ENCODE measurements around the gene RTF2. TPM values are rescaled to one million over a fixed set of nuclear protein-coding genes. Genes with fewer than 3 reads are reported as not detected.
"Not testable (repeated sequence)": the region's sequence is repeated elsewhere in the genome, so short reads cannot be mapped to it uniquely, and the experiment has no call there.

The RTF2 gene
- total RNA-seq, 1 donor from 2014 or later = 79.9 TPM

- DNase-seq (ENCODE audit: low spot score) = no peak
- no peaks in the 10 kb centered on the region for H3K4me1 Mint-ChIP-seq (ENCODE audit: unreplicated experiment)
- H3K36me3 Mint-ChIP-seq (ENCODE audit: low read depth, unreplicated experiment) = peaks cover 43% of the 10 kb centered on the region
- H3K27ac Mint-ChIP-seq (ENCODE audit: unreplicated experiment) = no peak overlapping the region
- no peaks in the 10 kb centered on the region for H3K27me3 Mint-ChIP-seq (ENCODE audit: unreplicated experiment)
- peaks cover 12% of the 10 kb centered on the region for H3K9me3 Mint-ChIP-seq (ENCODE audit: unreplicated experiment)
- no peak overlapping the region for H3K4me3 Mint-ChIP-seq (ENCODE audit: unreplicated experiment)
- TF ChIP-seq CTCF (IDR thresholded peaks at IDR 0.05; ENCODE audit: unreplicated experiment) = no peak
Observed at GRCh38 chr20:56522311-56522710, 53.9 kb downstream of the RTF2 start.

GRCh38 chr20:56524444-56524843 is 56.0 kb downstream of the RTF2 start, which contains the start of gene FAM209A:
Gene FAM209A, plus strand, starts transcription at chr20:56524744. Its CDS starts 65 bp downstream, at chr20:56524809.
- not testable (repeated sequence) for H3K27me3 Mint-ChIP-seq (ENCODE audit: unreplicated experiment); H3K4me1 Mint-ChIP-seq (ENCODE audit: unreplicated experiment); H3K27ac Mint-ChIP-seq (ENCODE audit: unreplicated experiment); DNase-seq (ENCODE audit: low spot score); H3K4me3 Mint-ChIP-seq (ENCODE audit: unreplicated experiment)
- Mint-ChIP-seq H3K9me3 (ENCODE audit: unreplicated experiment) (peaks cover 12% of the 10 kb centered on the region), H3K36me3 (ENCODE audit: low read depth, unreplicated experiment) (peaks cover 22% of the 10 kb centered on the region)

GRCh38 chr20:56527521-56527920 is 59.1 kb downstream of the RTF2 start:
- H3K27me3 Mint-ChIP-seq (ENCODE audit: unreplicated experiment) = no peaks in the 10 kb centered on the region
- H3K36me3 Mint-ChIP-seq (ENCODE audit: low read depth, unreplicated experiment) = no peaks in the 10 kb centered on the region
- no peaks in the 10 kb centered on the region for H3K9me3 Mint-ChIP-seq (ENCODE audit: unreplicated experiment)
- no peak for TF ChIP-seq CTCF (IDR thresholded peaks at IDR 0.05; ENCODE audit: unreplicated experiment)
- H3K4me3 Mint-ChIP-seq (ENCODE audit: unreplicated experiment) = no peak overlapping the region
- H3K4me1 Mint-ChIP-seq (ENCODE audit: unreplicated experiment) = peaks cover 3% of the 10 kb centered on the region
- H3K27ac Mint-ChIP-seq (ENCODE audit: unreplicated experiment) = no peak overlapping the region
- no peak for DNase-seq (ENCODE audit: low spot score)

- H3K36me3 Mint-ChIP-seq (ENCODE audit: low read depth, unreplicated experiment); H3K4me3 Mint-ChIP-seq (ENCODE audit: unreplicated experiment); H3K27me3 Mint-ChIP-seq (ENCODE audit: unreplicated experiment); H3K27ac Mint-ChIP-seq (ENCODE audit: unreplicated experiment); H3K4me1 Mint-ChIP-seq (ENCODE audit: unreplicated experiment); DNase-seq (ENCODE audit: low spot score); H3K9me3 Mint-ChIP-seq (ENCODE audit: unreplicated experiment): not testable (repeated sequence)
Observed at GRCh38 chr20:56532946-56533345, 64.5 kb downstream of the RTF2 start, which contains the start of gene FAM209B. Gene FAM209B, plus strand, starts transcription at chr20:56533246. Its CDS starts 96 bp downstream, at chr20:56533342.

- Mint-ChIP-seq H3K27ac (ENCODE audit: unreplicated experiment) (no peak overlapping the region), H3K9me3 (ENCODE audit: unreplicated experiment) (no peaks in the 10 kb centered on the region), H3K4me1 (ENCODE audit: unreplicated experiment) (no peaks in the 10 kb centered on the region), H3K27me3 (ENCODE audit: unreplicated experiment) (no peaks in the 10 kb centered on the region), H3K36me3 (ENCODE audit: low read depth, unreplicated experiment) (no peaks in the 10 kb centered on the region), H3K4me3 (ENCODE audit: unreplicated experiment) (no peak overlapping the region)
- no peak for TF ChIP-seq CTCF (IDR thresholded peaks at IDR 0.05; ENCODE audit: unreplicated experiment)
- no peak for DNase-seq (ENCODE audit: low spot score)
Observed at GRCh38 chr20:56537997-56538396, 69.6 kb downstream of the RTF2 start.

GRCh38 chr20:56540415-56540814 is 72.0 kb downstream of the RTF2 start:
- Mint-ChIP-seq H3K27ac (ENCODE audit: unreplicated experiment) (no peak overlapping the region), H3K27me3 (ENCODE audit: unreplicated experiment) (no peaks in the 10 kb centered on the region), H3K4me1 (ENCODE audit: unreplicated experiment) (no peaks in the 10 kb centered on the region), H3K36me3 (ENCODE audit: low read depth, unreplicated experiment) (no peaks in the 10 kb centered on the region), H3K9me3 (ENCODE audit: unreplicated experiment) (no peaks in the 10 kb centered on the region), H3K4me3 (ENCODE audit: unreplicated experiment) (no peak overlapping the region)
- no peak for TF ChIP-seq CTCF (IDR thresholded peaks at IDR 0.05; ENCODE audit: unreplicated experiment)
- no peak for DNase-seq (ENCODE audit: low spot score)

Measured in endothelial cell (in vitro differentiated cells).